22Rv1 (cell line): ENCODE results near the gene CKMT1B.
"Not testable (repeated sequence)": the region's sequence is repeated elsewhere in the genome, so short reads cannot be mapped to it uniquely, and the experiment has no call there.

Source experiments
- ZFX ChIP-seq: fragments of 450-650 bp; IDR thresholded peaks from 2 replicates; pipeline ENCODE4 v1.6.1; 2017; ENCODE audit warnings: antibody characterized with exemption, borderline replicate concordance
- TF ChIP-seq, protein P1 (sequence below): fragments of 450-650 bp; IDR thresholded peaks from 2 replicates; pipeline ENCODE4 v1.5.1; 2017; ENCODE audit warnings: mild to moderate bottlenecking

DNA sequence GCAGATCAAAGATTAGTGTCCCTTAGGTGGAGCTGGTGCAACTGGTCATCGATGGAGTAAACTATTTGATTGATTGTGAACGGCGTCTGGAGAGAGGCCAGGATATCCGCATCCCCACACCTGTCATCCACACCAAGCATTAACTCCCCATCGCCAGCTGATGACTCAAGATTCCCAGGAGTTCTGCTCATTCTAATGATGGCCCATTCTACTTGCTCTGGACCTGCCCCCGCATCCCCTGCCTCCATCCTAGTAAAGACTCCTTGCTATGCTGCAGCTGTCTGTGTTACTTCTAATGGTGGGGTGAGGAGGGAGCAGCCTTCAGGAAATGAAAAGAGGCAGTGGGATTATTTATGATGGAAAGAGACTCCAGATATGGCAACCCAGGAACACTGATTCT lies 5.3 kb downstream of the CKMT1B start:
- TF ChIP-seq, protein P1, sequence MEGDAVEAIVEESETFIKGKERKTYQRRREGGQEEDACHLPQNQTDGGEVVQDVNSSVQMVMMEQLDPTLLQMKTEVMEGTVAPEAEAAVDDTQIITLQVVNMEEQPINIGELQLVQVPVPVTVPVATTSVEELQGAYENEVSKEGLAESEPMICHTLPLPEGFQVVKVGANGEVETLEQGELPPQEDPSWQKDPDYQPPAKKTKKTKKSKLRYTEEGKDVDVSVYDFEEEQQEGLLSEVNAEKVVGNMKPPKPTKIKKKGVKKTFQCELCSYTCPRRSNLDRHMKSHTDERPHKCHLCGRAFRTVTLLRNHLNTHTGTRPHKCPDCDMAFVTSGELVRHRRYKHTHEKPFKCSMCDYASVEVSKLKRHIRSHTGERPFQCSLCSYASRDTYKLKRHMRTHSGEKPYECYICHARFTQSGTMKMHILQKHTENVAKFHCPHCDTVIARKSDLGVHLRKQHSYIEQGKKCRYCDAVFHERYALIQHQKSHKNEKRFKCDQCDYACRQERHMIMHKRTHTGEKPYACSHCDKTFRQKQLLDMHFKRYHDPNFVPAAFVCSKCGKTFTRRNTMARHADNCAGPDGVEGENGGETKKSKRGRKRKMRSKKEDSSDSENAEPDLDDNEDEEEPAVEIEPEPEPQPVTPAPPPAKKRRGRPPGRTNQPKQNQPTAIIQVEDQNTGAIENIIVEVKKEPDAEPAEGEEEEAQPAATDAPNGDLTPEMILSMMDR, result not testable (repeated sequence)
- not testable (repeated sequence) for TF ChIP-seq ZFX
